ENCODE results near the gene COL26A1.
"Not testable (repeated sequence)": the region's sequence is repeated elsewhere in the genome, so short reads cannot be mapped to it uniquely, and the experiment has no call there.

The COL26A1 gene

GRCh38 chr7:101433688-101434087 is 71.0 kb downstream of the COL26A1 start:
- in situ Hi-C loops (cut with MboI; ENCODE audit: low pct_unique_long_range_greater_than_20kb, low sequenced_read_pairs), result no loop called here
- DNase-seq, result no peak

GRCh38 chr7:101434155-101434554 is 71.5 kb downstream of the COL26A1 start:
- in situ Hi-C loops (cut with MboI; ENCODE audit: low pct_unique_long_range_greater_than_20kb, low sequenced_read_pairs); DNase-seq: not testable (repeated sequence)

GRCh38 chr7:101435461-101436220 is 73.0 kb downstream of the COL26A1 start:
- in situ Hi-C loops (cut with MboI; ENCODE audit: low pct_unique_long_range_greater_than_20kb, low sequenced_read_pairs), result no loop called here
- no peak for DNase-seq

GRCh38 chr7:101436221-101436735 is 73.6 kb downstream of the COL26A1 start:
- DNase-seq, result no peak
- in situ Hi-C loops (cut with MboI; ENCODE audit: low pct_unique_long_range_greater_than_20kb, low sequenced_read_pairs), result no loop called here

- in situ Hi-C loops (cut with MboI; ENCODE audit: low pct_unique_long_range_greater_than_20kb, low sequenced_read_pairs), result no loop called here
- peak; percentile 32 for DNase-seq
These were observed 74.3 kb downstream of the COL26A1 start for GRCh38 chr7:101436857-101437576.

GRCh38 chr7:101441890-101442289 is 79.2 kb downstream of the COL26A1 start:
- DNase-seq, result no peak
- in situ Hi-C loops (cut with MboI; ENCODE audit: low pct_unique_long_range_greater_than_20kb, low sequenced_read_pairs), result no loop called here

- in situ Hi-C loops (cut with MboI; ENCODE audit: low pct_unique_long_range_greater_than_20kb, low sequenced_read_pairs), result no loop called here
- no peak for DNase-seq
These were observed 79.9 kb downstream of the COL26A1 start for GRCh38 chr7:101442426-101443070.

GRCh38 chr7:101450064-101450463 is 87.4 kb downstream of the COL26A1 start:
- peak; percentile 8 for DNase-seq
- in situ Hi-C loops (cut with MboI; ENCODE audit: low pct_unique_long_range_greater_than_20kb, low sequenced_read_pairs), result no loop called here

- in situ Hi-C loops (cut with MboI; ENCODE audit: low pct_unique_long_range_greater_than_20kb, low sequenced_read_pairs), result no loop called here
- no peak for DNase-seq
These were observed 90.9 kb downstream of the COL26A1 start for GRCh38 chr7:101453617-101454016.

- no peak for DNase-seq
- in situ Hi-C loops (cut with MboI; ENCODE audit: low pct_unique_long_range_greater_than_20kb, low sequenced_read_pairs), result no loop called here
These were observed 94.5 kb downstream of the COL26A1 start for GRCh38 chr7:101457001-101457750.

GRCh38 chr7:101465131-101465530 is 102.5 kb downstream of the COL26A1 start:
- DNase-seq, result no peak
- in situ Hi-C loops (cut with MboI; ENCODE audit: low pct_unique_long_range_greater_than_20kb, low sequenced_read_pairs), result no loop called here

GRCh38 chr7:101465576-101466196 is 103.0 kb downstream of the COL26A1 start:
- DNase-seq, result peak; percentile 51
- in situ Hi-C loops (cut with MboI; ENCODE audit: low pct_unique_long_range_greater_than_20kb, low sequenced_read_pairs), result no loop called here

GRCh38 chr7:101466871-101467270 is 104.2 kb downstream of the COL26A1 start:
- in situ Hi-C loops (cut with MboI; ENCODE audit: low pct_unique_long_range_greater_than_20kb, low sequenced_read_pairs), result no loop called here

GRCh38 chr7:101468546-101469275 is 106.0 kb downstream of the COL26A1 start:
- DNase-seq, result peak; percentile 37
- in situ Hi-C loops (cut with MboI; ENCODE audit: low pct_unique_long_range_greater_than_20kb, low sequenced_read_pairs), result no loop called here

More at GRCh38 chr7:101466871-101467270, 104.2 kb downstream of the COL26A1 start:
- DNase-seq, result no peak

- no peak for DNase-seq
- in situ Hi-C loops (cut with MboI; ENCODE audit: low pct_unique_long_range_greater_than_20kb, low sequenced_read_pairs), result no loop called here
These were observed 108.2 kb downstream of the COL26A1 start for GRCh38 chr7:101470668-101471487.

GRCh38 chr7:101474178-101474577 is 111.5 kb downstream of the COL26A1 start:
- no peak for DNase-seq
- in situ Hi-C loops (cut with MboI; ENCODE audit: low pct_unique_long_range_greater_than_20kb, low sequenced_read_pairs), result no loop called here

- in situ Hi-C loops (cut with MboI; ENCODE audit: low pct_unique_long_range_greater_than_20kb, low sequenced_read_pairs); DNase-seq: not testable (repeated sequence)
These were observed 113.0 kb downstream of the COL26A1 start for GRCh38 chr7:101475691-101476090.
